Activated T-helper 9 cell treated with anti-CD3 and anti-CD28 coated beads, Interleukin-2, amount 50 U/mL, for 16 hours (primary cell): ENCODE measurements around the gene PARVG.

Source experiments
- DNase-seq: peaks from one replicate; pipeline ENCODE4 v3.0.0-alpha.2; 2020; ENCODE audit warnings: low read depth

PARVG gene

GRCh38 chr22:44244265-44244822 is 63.6 kb downstream of the PARVG start:
- no peak for DNase-seq

DNA sequence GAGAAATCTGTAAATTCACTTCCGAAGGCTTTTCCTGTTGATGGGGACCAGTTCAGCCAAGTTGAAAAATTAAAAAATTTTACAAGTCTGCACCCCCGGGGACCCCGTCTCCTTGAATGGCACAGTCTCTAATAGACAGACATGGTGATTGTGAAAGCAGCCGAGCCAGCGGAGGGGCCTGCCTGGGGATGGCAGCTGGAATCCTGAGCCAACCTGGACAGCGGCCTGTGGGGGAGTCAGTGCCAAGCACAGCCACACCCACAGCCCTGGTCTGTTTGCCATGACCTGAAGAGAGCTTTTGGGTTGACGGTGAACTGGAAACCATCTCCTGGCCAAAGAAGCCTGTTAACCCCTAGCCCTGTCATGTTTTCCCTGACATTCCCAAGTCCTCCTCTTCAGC is 64.7 kb downstream of the PARVG start:
- DNase-seq = no peak

- no peak for DNase-seq
Measured at GRCh38 chr22:44245867-44246266, 65.1 kb downstream of the PARVG start.

GRCh38 chr22:44246615-44247326 is 66.0 kb downstream of the PARVG start:
- DNase-seq = no peak

- DNase-seq = no peak
Measured at GRCh38 chr22:44247346-44247745, 66.6 kb downstream of the PARVG start.

DNA sequence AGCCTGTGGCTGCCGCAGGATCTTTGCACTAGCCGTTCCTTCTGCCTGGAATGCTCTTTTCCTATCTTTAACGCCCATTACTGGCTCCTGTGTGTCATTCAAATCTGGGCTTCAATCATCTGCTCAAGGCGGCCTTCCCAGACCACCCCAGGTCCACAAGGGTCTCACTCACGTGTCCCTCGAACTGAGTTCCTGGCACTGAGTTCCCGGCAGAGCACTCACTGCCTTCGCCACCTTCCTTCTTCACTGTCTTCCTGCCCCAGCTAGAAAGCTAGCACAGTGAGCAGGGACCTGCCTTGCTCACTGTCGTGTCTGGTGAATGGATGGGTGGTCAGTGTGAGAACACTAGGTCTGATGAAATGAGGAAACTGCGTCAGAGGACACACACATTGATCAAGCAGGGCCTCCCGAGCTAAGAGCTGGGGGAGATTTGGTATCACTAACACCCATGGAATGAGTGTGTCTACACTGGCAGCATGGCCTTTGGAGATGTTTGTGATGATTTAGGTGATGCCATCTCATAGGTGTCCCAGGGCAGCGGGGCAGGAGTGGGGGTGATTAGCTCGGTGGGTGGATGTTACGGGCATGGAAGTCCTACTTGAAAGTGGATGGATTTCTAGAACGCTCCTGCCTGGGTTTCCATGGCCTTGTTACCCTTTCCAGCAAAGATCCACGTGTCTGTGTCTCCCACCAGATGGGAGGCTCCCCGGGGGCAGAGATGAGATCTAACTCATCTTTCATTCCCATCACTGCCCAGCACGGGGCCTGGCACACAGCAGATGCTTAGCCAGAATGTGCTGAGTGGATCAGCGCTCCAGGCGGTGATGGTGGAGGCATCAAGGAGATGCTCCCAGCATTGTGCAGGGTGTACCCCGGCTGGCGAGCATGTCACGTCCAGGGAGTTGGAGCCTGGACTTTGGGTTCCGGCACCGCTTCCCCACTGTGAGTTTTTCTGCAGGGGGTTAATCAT is 67.5 kb downstream of the PARVG start:
- no peak for DNase-seq

- DNase-seq = no peak
Measured at GRCh38 chr22:44248926-44249325, 68.2 kb downstream of the PARVG start.

GRCh38 chr22:44249376-44250147 is 68.8 kb downstream of the PARVG start:
- DNase-seq = no peak

GRCh38 chr22:44254811-44255210 is 74.1 kb downstream of the PARVG start:
- DNase-seq = no peak

DNA sequence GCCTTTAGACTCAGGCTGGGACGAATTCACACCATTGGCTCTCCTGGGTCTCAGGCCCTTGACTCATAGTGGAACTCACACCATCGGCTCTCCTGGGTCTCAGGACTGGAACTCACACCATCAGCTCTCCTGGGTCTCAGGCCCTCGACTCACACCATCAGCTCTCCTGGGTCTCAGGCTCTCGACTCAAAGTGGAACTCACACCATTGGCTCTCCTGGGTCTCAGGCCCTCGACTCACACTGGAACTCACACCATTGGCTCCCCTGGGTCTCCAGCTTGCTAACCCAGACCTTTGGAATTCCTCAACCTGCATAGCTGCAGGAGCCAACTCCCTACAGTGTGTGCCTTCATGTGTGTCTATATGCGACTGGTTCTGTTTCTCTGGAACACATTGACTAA is 75.4 kb downstream of the PARVG start:
- no peak for DNase-seq

DNA sequence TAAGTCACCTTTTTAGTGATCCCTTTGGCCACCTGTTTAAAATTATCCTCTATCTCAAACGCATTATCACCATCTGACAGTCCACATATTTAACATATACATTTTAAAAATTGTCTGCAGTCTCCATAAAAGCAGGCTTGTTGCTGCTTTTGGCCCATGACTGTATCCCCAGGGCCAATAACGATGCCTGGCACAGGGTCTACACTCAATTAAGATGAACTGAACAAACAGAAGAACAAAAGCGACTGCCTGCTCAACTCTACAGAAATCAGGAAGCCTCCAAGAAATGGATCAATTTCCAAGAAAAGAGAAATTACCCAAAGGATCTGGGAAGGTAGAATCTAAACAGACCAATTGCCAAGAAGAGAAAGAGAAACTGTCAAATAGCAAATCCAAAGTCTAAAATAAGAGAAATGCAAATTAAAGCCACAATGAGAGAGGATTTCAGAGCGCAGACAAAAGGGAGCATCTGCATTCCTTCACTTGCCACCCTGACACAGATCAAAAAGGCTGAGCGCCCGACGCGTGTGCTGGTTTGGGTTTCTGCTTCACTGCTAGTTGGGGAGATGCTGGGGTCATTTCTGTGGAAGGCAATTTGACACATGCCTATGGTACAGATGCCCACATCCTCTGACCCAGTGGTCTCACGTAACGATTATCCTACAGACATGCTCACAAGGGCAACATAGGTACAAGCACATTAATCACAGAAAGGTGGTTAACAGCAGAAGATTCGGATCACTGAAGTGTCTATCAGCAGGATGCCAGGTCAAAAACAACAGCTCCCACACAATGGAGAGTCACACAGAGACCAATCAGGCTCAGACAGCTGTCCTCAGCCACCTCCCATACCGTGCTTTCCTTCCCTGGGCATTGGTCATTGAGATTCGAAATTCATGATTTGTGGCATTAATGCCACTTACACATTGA is 76.1 kb downstream of the PARVG start:
- no peak for DNase-seq
